GM18951 (cell line): Measurements from ENCODE around the gene PPP1CC.

Experiments used
- POLR2A ChIP-seq: IDR thresholded peaks from 4 replicates; pipeline ENCODE4 v1.6.1; 2011; ENCODE audit warnings: mild to moderate bottlenecking; ENCODE audit not compliant: insufficient read length, insufficient read depth; ENCODE audit errors: extremely low read depth
- in situ Hi-C: fragments of 300-500 bp; cut with MboI; formaldehyde crosslinking; loops from one replicate; pipeline ENCODE4 v1.12.0; 2022; ENCODE audit warnings: low sequenced_read_pairs, mixed read lengths, inconsistent platforms; ENCODE audit not compliant: unreplicated experiment

PPP1CC gene

DNA sequence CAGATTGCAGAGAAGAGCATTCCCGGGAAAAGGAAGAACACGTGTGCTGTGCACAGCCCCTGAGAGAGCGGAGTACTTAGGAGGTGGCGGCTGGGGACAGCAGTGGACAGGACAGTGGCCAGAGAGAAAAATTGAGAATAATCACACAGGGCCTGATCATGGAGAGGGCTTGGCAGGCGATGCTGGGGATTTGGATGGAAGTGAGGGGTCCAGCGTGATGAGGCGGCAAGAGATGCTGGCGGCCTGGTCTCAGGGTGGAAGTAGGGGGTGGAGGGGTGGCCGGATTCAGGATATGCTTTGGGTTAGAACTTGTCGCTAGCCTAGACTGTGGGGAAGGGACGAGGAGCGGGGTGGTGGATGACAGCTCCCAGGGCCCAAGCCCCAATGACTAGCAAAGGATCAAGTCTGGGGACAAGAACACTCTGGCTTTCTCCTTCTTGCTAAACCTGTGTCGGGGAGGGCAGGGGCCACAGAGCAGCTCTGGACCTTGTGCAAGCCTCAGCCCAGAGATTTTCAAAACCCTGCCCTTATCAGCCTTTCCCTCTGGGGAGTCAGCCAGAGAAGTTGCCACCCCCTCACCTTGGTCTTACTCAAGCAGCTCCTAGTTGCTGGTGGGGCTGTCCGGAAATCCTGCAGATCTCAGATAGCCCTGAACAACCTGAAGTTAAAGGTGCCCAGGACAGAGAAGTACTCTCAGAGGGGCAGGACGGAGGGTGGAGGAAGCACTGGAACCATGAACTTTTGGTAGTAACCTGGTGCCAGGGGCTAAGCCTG is 55.1 kb downstream of the PPP1CC start:
- TF ChIP-seq POLR2A = no peak
- in situ Hi-C loops = no loop called here

DNA sequence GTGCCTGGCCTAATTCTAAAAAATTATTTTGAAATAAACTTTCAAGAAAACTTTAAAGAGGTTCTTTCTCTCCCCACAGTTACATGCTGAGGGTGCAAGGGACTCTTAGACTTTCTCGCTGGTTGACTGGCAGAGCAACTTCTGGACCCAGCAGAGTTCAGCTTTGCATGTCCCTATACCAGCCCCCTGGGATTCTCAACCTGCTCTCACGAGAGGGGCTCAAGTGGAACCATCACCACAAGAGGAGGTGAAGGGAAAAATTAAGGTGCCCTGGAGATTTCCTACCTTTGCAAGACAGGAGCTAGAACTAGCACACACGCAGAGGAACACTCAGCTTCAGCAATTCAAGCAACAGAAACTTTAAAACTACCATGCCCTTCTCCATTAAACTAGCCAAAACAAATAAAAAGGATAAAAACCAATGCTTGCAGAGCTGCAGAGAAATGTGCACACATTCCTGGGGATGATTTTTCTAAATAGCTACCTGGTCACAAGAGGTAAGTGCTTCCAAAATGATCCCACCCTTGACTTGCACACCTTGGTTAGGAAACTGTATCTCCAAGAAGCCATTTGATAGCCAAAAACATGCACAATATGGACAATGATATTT is 56.3 kb downstream of the PPP1CC start:
- in situ Hi-C loops = no loop called here
- no peak for TF ChIP-seq POLR2A

DNA sequence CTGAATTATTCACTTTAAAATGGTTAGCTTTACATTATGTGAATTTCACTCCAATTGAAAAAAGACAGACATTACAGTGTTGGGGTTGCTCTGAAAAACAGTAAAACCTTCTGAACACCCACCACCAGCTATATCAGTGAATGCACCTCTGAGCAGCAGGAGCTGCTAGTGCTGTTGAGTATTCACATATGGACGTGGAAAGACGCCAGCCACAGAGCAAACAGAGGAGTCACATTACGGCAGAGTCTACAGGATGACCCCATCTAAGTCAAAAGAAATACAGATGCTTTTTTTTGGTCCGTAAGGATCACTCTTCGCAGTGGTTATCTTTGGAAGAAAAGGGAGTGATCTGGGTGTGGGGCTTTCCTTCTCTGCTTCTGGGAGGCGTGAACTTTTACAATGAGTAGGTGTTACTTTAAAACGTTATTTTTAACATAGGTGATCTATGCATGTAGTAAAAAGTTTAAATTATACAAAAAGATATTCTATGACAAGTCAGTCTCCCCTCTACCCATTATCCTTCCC is 58.3 kb downstream of the PPP1CC start:
- in situ Hi-C loops = no loop called here
- TF ChIP-seq POLR2A = no peak

DNA sequence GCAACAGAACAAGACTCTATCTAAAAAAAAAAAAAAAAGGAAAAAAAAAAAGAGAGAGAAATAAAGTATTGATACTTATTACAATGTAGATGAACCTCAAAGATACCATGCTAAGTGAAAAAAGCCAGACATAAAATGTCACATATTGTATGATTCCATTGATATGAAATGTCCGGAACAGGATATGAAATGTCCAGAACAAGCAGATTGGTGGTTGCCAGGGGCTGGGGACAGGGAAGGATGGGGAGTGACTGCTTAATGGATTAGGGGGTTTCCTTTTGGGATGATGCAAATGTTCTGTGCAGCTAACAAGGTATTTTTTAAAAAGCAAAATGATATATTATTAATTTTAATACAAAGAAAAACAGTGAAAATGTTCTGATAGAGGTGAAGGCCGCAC is 58.8 kb downstream of the PPP1CC start:
- in situ Hi-C loops = no loop called here
- TF ChIP-seq POLR2A = no peak

DNA sequence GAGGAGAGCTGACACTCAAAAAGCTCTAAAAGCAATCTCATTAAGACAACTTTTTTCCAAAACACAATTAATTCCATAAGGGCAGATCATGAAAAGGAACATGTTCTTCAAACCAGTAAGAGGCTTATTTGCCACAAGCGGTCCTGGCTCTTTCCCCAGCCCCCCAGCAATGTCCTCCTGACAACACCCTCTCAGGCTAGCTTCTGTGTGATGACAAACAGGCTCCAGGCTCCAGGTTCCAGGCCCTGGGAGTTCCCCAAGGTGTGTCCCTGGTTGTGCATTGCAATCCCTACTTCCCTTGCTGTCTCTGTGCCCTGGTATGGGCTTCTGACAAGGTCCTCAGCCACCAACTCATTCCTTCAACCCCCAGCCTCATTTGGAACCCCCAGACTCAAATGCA is 62.7 kb downstream of the PPP1CC start:
- no peak for TF ChIP-seq POLR2A
- in situ Hi-C loops = no loop called here

DNA sequence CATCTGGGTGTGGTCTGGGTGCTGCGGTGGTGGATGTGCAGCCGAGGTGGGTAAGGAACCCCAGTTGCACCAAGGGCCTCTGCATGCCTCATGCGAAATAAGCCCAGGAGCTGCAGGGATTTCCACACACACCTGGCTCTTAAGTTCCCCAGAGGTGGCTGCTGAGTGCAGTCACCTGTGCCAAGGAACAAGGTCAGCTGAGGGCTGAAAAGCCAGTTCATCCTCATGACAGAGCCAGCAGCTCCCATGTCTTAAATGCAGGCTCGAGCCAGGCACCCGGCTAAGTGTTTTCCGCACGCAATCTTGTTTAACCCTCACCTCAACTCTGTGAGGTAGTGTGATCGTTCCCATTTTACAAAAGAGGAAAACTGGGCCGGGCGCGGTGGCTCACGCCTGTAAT is 63.5 kb downstream of the PPP1CC start:
- no peak for TF ChIP-seq POLR2A
- in situ Hi-C loops = no loop called here

DNA sequence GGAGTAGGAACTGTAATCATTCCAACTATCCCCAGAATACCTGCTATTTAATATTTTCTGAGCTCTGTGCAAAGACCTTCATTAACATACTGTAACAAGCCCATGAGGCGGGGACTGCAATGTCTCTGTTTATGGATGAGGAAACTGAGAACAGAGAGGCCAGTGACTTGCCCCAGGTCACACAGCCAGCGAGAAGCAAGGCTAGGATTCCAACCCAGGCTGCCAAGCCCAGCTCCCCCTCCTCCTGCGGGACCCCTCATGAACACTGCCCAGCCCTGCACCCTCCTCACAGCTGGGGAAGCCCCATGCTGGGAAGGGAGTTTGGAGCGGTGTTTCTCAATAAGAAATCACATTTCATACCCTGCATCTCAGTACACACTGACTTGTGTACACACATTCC is 64.7 kb downstream of the PPP1CC start:
- no peak for TF ChIP-seq POLR2A
- in situ Hi-C loops = no loop called here

DNA sequence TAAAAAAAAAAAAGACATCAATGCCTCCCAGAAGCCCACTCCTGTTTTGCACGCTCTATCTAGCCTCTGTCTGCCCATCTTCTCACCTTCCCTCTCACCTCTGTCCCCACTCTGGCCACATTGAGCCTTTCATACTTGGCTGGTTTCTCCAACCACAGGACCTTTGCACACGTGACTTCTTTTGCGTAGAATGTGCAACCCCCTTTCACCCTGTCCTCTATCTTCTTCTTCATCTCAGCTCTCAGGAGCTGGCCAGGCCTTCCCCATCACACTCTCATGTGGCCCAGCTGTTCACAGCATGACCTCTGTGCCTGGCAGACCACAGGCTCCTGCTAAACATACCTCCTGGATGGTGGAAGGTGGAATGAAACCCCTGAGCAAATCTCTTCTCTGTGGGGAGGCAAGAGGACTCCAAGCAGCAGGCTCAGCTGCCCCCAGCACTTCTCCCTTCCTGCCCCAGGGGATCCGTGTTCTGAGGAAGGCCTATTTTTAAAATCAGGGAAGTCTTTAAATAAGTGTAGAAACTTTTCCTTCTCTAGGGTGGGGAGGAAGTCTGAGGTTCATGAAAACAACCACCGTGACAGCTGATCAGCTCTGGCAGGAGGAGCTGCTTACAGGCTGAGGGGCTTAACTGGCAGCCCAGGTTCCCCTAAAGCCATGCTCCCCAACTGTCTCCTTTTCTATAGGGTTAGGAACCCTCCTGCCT is 65.3 kb downstream of the PPP1CC start:
- TF ChIP-seq POLR2A = peak; percentile 38
- in situ Hi-C loops = no loop called here

DNA sequence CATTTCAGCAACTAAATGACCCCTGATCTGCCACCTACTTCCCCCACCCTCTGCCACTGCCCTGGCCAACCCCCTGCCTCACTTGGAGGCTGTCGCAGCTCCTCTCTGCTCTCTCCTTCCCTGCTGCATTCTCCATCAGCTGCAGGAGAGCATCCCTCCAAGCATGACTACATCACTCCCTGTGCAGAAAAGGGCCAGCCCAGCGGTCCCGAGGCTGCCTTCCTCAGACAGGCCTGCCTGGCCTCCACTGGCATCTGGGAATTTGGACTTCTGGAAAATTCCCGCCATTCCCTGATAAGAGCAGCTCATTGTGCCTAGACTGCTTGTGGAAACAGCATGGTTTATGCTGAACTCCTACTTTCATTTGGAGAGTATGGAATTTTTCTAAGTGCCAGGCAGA is 66.5 kb downstream of the PPP1CC start:
- no peak for TF ChIP-seq POLR2A
- in situ Hi-C loops = no loop called here

DNA sequence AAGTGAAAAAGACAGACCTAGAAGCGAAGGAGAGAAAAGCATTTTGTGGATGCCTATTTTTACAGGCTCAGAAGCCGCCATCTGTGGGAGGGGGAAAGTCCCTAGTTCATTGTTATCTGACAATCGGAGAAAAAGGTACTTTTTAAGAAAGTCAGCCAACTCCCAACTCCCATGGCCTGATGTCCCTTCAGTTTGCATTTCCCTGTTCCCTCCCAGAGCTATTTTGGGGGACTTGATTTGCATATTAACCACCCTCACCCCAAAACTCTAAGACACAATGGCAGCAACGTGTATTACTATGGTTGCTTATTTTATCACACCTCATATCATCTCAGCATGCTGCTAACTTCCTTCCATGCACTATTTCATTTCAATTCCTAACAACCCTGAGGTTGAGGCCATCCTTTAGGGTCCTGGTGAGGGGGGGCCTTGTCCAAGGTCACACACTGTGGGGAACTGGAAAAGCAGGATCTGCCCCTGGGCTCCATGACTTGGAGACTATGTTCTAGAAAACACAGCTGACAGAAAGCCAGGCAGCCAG is 72.5 kb downstream of the PPP1CC start:
- in situ Hi-C loops = no loop called here
- peak; percentile 44 for TF ChIP-seq POLR2A
